Activated CD4-positive, alpha-beta T cell treated with anti-CD3 and anti-CD28 coated beads for 1 hour (primary cell): ENCODE results near the gene SEPTIN1.
"Not testable (repeated sequence)": the region's sequence is repeated elsewhere in the genome, so short reads cannot be mapped to it uniquely, and the experiment has no call there.

ENCODE experiments used
- DNase-seq: peaks from one replicate; pipeline ENCODE4 v3.0.0-alpha.2; 2020

SEPTIN1 gene

DNA sequence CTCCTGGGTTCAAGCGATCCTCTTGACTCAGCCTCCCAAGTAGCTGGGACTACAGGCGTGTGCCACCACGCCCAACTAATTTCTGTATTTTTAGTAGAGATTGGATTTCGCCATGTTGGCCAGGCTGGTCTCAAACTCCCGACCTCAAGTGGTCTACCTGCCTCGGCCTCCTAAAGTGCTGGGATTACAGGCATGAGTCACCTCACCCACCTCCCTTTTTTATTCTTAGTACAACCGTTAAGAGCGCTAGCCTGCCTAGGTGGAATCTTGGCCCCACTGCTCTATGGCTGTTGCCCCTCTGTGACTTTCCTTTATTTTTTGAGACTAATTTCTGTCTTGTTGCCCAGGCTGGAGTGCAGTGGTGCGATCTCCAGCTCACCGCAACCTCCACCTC lies 44.4 kb downstream of the SEPTIN1 start:
- DNase-seq = not testable (repeated sequence)

DNA sequence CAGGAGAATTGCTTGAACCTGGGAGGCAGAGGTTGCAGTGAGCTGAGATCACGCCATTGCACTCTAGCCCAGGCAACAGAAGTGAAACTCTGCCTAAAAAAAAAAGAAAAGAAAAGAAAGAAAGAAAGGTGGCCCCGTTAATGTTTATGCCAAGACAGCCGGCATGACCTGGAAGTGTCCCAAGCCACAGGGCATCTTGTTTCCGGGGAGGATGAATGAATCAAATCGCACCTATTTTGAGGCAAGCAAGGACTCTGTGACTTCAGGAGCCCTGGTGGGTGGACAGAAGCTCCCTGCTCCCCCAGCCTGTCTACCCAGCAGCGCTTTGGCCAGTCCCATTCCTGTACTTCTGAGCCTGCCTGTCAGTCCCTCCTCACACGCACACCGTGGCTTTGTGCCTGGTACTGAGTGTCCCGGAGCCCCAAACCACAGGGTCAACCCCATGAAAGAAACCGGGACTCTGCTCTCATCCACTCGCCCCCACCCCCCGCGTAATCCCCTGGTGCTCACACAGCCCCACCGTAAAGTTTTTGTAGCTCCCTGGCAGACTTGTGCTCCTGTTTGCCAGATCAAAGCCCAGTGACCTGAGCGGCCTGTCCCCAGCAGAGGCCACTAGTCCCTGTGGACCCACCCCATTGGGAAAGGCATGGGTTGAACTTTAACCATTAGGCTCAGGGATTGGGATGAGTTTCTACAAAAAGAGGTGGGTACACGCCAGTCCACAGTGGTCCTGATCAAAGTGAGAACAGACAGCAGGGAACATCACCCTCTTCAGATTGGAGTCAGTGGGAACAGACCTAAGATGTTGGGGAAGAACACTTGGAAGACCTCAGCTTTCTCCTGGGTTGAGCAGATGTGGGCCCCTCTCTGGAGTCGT lies 46.5 kb downstream of the SEPTIN1 start:
- DNase-seq = no peak

GRCh38 chr16:30335028-30335597 lies 47.2 kb downstream of the SEPTIN1 start:
- DNase-seq = peak; percentile 75

DNA sequence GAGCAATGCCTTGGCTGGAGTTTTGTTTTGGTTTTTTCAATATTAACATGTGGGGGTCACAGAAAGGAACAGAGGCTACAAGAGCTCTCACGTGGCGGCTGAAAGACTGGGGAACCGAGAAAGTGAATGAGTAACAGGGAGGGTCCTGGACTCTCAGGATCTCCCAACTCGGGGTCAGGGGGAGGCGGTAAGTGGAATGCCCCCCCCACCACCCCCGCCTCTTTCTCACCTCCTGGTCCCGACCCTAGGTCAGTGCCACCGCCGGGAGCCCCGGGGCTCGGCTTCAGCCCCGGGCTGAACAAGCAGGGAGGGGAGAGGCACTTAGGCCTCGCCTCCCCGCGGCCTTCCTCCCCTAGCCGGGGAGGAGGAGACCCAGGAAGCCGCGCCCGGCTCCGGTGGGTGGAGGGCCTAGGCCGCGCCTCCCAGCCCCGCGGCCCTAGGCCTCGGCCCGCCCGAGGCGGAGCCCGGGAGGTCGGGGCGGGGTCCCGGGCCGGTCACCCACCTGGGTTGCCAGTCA lies 47.8 kb downstream of the SEPTIN1 start:
- peak; percentile 74 for DNase-seq
